HG03095 (cell line): ENCODE measurements around the gene C18orf54.
"Not testable (repeated sequence)": the region's sequence is repeated elsewhere in the genome, so short reads cannot be mapped to it uniquely, and the experiment has no call there.

Experiments used
- ATAC-seq: cut with Tn5 transposase; IDR thresholded peaks from one replicate; pipeline ENCODE4 v1.9.1; 2021; ENCODE audit warnings: moderate library complexity; ENCODE audit not compliant: unreplicated experiment

C18orf54 gene

GRCh38 chr18:54357660-54358494, at the start of gene C18orf54, which contains the start of gene STARD6:
Gene C18orf54 (plus strand): TSS chr18:54357906. CDS start chr18:54360573, 2,667 bp downstream.
Gene STARD6 (minus strand): TSS chr18:54357858. CDS start chr18:54354573, 3,285 bp downstream.
- peak; percentile 95 for ATAC-seq

- not testable (repeated sequence) for ATAC-seq
Measured at GRCh38 chr18:54309564-54309963, 48.1 kb upstream of the C18orf54 start.

GRCh38 chr18:54316071-54316820, 41.5 kb upstream of the C18orf54 start:
- no peak for ATAC-seq

GRCh38 chr18:54323561-54323960, 34.1 kb upstream of the C18orf54 start:
- no peak for ATAC-seq

GRCh38 chr18:54323970-54324369, 33.7 kb upstream of the C18orf54 start:
- no peak for ATAC-seq

GRCh38 chr18:54327818-54328217, 29.9 kb upstream of the C18orf54 start:
- no peak for ATAC-seq

GRCh38 chr18:54329787-54330186, 27.9 kb upstream of the C18orf54 start:
- ATAC-seq = no peak

- no peak for ATAC-seq
Measured at GRCh38 chr18:54330768-54331548, 26.7 kb upstream of the C18orf54 start.

- no peak for ATAC-seq
Measured at GRCh38 chr18:54335638-54336173, 22.0 kb upstream of the C18orf54 start.

- ATAC-seq = no peak
Measured at GRCh38 chr18:54338230-54338629, 19.5 kb upstream of the C18orf54 start.

GRCh38 chr18:54351186-54351585, 6.5 kb upstream of the C18orf54 start:
- ATAC-seq = no peak

- ATAC-seq = no peak
Measured at GRCh38 chr18:54357082-54357659, 535 bp upstream of the C18orf54 start.

- peak; percentile 18 for ATAC-seq
Measured at GRCh38 chr18:54358495-54359040, 862 bp downstream of the C18orf54 start.

- ATAC-seq = no peak
Measured at GRCh38 chr18:54359233-54359632, 1.5 kb downstream of the C18orf54 start.

- ATAC-seq = no peak
Measured at GRCh38 chr18:54360406-54360805, 2.7 kb downstream of the C18orf54 start.

GRCh38 chr18:54378057-54378456, 20.4 kb downstream of the C18orf54 start:
- ATAC-seq = no peak

- no peak for ATAC-seq
Measured at GRCh38 chr18:54381640-54382039, 23.9 kb downstream of the C18orf54 start.

- no peak for ATAC-seq
Measured at GRCh38 chr18:54382076-54382475, 24.4 kb downstream of the C18orf54 start.

GRCh38 chr18:54382733-54383252, 25.1 kb downstream of the C18orf54 start:
- no peak for ATAC-seq

GRCh38 chr18:54386043-54386442, 28.3 kb downstream of the C18orf54 start:
- no peak for ATAC-seq
